Fibroblast of mammary gland (primary cell): ENCODE data around the gene HTR3C.

ENCODE experiments used
- DNase-seq: peaks from one replicate; pipeline ENCODE4 v3.0.0-alpha.2; 2010; ENCODE audit warnings: low read depth
- H3K4me3 ChIP-seq: 2 replicates; pipeline ENCODE4 v1.5.1; 2011; ENCODE audit warnings: low read depth, mild to moderate bottlenecking, low read length, moderate library complexity; ENCODE audit not compliant: control insufficient read depth
- TF ChIP-seq, protein P1 (sequence below): conservative IDR thresholded peaks from 2 replicates; pipeline ENCODE4 v1.5.1; 2011; ENCODE audit warnings: low read depth, low read length, inconsistent platforms; ENCODE audit not compliant: control insufficient read depth, insufficient read depth

Gene HTR3C

GRCh38 chr3:184011230-184011876 lies 41.5 kb upstream of the HTR3C start:
- DNase-seq = no peak
- TF ChIP-seq, protein P1, sequence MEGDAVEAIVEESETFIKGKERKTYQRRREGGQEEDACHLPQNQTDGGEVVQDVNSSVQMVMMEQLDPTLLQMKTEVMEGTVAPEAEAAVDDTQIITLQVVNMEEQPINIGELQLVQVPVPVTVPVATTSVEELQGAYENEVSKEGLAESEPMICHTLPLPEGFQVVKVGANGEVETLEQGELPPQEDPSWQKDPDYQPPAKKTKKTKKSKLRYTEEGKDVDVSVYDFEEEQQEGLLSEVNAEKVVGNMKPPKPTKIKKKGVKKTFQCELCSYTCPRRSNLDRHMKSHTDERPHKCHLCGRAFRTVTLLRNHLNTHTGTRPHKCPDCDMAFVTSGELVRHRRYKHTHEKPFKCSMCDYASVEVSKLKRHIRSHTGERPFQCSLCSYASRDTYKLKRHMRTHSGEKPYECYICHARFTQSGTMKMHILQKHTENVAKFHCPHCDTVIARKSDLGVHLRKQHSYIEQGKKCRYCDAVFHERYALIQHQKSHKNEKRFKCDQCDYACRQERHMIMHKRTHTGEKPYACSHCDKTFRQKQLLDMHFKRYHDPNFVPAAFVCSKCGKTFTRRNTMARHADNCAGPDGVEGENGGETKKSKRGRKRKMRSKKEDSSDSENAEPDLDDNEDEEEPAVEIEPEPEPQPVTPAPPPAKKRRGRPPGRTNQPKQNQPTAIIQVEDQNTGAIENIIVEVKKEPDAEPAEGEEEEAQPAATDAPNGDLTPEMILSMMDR = no peak
- no peak overlapping the region for H3K4me3 ChIP-seq

DNA sequence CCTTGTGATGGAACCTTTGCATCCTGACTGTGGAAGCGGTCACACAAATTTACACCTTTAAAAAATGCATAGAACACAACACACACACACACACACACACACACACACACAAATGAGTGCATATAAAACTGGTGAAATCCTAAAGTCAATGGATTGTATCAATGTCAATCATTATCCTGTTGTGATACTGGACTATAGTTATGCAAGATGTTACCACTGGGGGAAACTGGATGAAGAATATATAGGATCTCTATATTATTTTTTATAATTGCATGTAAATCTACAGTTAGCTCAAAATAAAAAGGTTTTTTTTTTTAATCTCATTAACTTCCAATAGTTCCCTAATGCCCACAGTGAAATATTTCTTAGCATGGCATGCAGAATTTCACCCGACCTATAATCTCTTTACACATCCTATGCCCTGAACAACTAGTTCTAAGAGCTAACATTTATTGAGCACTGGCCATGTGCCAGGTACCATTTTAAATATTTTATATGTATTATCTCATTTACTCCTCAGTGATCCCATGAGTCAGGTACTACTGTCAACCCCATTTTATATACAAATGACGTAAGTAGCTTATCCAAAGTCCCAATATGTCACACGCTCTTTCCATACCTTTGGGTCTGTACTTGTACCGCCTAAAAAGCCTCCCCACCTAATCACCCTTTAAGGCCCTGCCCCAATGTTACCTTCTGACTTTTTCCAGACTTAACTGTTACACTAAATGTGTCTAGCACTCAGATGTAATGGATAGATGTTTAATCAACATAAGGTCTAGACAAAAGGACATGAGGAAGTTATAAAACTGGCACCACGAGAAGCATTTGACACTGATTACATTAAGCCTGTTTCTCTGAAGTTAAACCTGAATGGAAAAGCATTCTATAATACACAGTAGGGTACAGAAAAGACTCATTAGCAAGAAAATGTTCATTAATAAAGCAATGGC lies 40.6 kb upstream of the HTR3C start:
- TF ChIP-seq, protein P1 = no peak
- no peak for DNase-seq
- no peak overlapping the region for H3K4me3 ChIP-seq

DNA sequence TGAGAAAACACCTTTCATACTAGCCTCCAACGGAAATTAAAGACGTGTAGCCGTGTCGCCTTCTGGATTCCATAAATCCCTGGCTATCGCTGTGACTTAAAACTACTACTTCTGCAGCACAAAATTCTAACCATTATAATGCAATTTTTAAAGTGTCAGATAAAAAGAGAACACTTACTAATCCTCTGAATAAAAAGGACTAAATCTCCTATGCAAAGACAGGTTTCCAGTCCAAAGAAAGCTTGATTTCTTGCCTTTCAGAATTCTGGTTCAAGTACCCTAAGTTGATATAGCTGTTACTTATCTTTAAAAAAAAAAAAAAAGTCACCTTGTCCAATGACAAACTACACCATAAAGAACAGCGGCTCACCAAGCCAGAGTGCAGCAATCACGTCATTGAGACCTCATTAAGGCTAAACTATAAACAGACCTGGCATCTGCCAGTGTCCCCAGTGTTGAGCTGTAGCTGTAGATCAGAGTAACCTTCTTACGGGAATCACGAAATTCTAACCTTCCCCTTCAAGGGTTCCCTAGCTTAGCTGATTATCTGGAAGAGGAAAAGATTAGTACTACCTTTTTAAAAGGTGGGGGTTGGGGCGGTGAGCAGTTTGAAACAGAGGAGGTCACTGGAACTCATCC lies 37.3 kb upstream of the HTR3C start:
- no peak overlapping the region for H3K4me3 ChIP-seq
- peak; percentile 4 for DNase-seq
- TF ChIP-seq, protein P1 = no peak

GRCh38 chr3:184016169-184016570 lies 36.7 kb upstream of the HTR3C start:
- no peak overlapping the region for H3K4me3 ChIP-seq
- TF ChIP-seq, protein P1 = no peak
- DNase-seq = no peak

GRCh38 chr3:184016811-184017671 lies 35.8 kb upstream of the HTR3C start:
- peak; percentile 51 for DNase-seq
- TF ChIP-seq, protein P1 = no peak
- H3K4me3 ChIP-seq = peak overlapping the region; percentile 98
